Measurements from ENCODE around the gene UBASH3A. TPM values are rescaled to one million over a fixed set of nuclear protein-coding genes. Genes with fewer than 3 reads are reported as not detected.

UBASH3A gene
- total and polyA plus RNA-seq, 4 donors: 0.10 to 1.4 (median 0.75) TPM; not detected in 1

DNA sequence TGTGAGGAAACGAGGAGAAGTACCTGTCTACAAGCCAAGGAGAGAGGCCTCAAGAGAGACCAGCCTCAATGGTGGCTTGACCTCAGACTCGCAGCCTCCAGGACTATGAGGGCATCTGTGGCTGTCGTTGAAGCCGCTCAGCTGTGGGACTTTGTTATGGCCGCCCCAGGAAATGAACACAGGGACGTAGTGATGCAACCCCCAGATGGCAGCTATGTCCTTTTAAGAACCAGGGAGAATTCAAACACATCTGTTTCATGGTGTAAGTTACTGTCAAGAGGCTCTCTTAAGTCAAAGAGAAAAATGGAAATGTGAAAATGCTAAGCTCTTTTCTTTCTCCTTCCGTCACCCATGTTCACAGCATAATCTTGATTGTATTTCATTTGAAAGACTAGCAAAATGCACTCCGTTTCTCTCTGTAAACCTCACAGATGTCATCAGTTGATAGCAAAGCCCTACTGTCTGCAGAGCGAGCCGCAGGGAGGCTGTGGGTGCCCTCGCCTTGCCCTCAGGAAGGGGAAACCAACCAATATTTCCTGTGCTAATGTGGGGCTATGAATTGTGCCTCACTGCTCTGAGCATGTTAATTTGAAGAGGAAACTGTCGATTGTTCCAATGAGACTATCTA lies 21.3 kb downstream of the UBASH3A start:
- Histone ChIP-seq H3K36me3 (ENCODE audit: control insufficient read depth in 1 of 2, insufficient read depth in 2 of 2, low read length in 1 of 2) (no peaks in the 10 kb centered on the region), H3K27me3 (ENCODE audit: control insufficient read depth in 1 of 2, insufficient read depth in 2 of 2, low read length in 1 of 2) (no peaks in the 10 kb centered on the region), H3K4me3 (ENCODE audit: low read length in 2 of 2) (no peak overlapping the region), H3K9me3 (ENCODE audit: control insufficient read depth, low read length) (peaks cover 4% of the 10 kb centered on the region), H3K27ac (ENCODE audit: low read depth in 1 of 2, low read length in 2 of 2) (no peak overlapping the region), H3K4me1 (ENCODE audit: control insufficient read depth in 1 of 2, insufficient read depth in 2 of 2, low read length in 2 of 2) (no peaks in the 10 kb centered on the region)
- ATAC-seq (ENCODE audit: low FRiP score) (no peak), DNase-seq (no peak)
- intact Hi-C loops (cut with DNase I): no loop called here
- 62 to 67% methylated on average over 12 of the region's 12 CpGs for WGBS, 2 donors

DNA sequence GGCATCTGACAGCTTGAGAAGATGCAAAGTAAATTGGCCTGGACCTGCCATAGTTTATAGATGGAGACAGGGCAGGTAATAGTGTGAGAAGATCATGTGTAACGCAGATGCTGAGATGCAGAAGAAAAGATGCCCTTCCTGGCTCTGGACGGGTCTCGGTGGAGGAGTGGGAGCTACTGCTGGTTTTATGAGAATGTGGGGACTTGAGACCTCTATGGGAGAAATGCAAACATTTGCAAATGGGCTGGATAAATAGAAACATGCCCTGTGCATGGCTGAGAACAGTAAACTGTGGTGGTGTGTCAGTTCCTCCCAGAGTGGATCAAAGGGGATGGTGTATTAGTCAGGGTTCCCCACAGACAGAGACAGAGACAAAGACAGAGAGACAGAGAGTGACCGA lies 21.9 kb downstream of the UBASH3A start:
- intact Hi-C loops (cut with DNase I): no loop called here
- Histone ChIP-seq H3K9me3 (ENCODE audit: control insufficient read depth, low read length) (peaks cover 4% of the 10 kb centered on the region), H3K27me3 (ENCODE audit: control insufficient read depth in 1 of 2, insufficient read depth in 2 of 2, low read length in 1 of 2) (no peaks in the 10 kb centered on the region), H3K4me3 (ENCODE audit: low read length in 2 of 2) (no peak overlapping the region), H3K36me3 (ENCODE audit: control insufficient read depth in 1 of 2, insufficient read depth in 2 of 2, low read length in 1 of 2) (no peaks in the 10 kb centered on the region), H3K27ac (ENCODE audit: low read depth in 1 of 2, low read length in 2 of 2) (no peak overlapping the region), H3K4me1 (ENCODE audit: control insufficient read depth in 1 of 2, insufficient read depth in 2 of 2, low read length in 2 of 2) (no peaks in the 10 kb centered on the region)
- DNase-seq: no peak
- no peak for ATAC-seq (ENCODE audit: low FRiP score)
- 69 to 71% methylated on average over 4 of the region's 4 CpGs for WGBS, 2 donors

DNA sequence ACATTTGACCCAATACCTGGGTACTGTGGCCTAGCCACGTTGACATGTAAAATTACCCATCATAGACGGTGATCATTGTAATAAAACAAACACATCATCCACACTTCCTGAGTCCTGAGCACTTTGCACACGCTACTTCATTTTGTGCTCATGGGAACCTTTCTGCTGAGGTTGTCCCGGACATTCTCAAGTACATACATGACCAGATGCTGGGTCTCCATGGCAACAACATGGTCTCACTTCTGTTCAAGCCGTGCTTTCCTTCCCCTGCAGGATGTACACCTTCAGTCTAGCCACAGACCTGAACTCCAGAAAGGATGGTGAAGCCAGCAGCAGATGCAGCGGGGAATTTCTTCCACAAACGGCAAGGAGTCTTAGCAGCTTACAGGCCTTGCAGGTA lies 22.7 kb downstream of the UBASH3A start:
- Histone ChIP-seq H3K27ac (ENCODE audit: low read depth in 1 of 2, low read length in 2 of 2) (no peak overlapping the region), H3K36me3 (ENCODE audit: control insufficient read depth in 1 of 2, insufficient read depth in 2 of 2, low read length in 1 of 2) (no peaks in the 10 kb centered on the region), H3K9me3 (ENCODE audit: control insufficient read depth, low read length) (peaks cover 1% of the 10 kb centered on the region), H3K4me3 (ENCODE audit: low read length in 2 of 2) (no peak overlapping the region), H3K4me1 (ENCODE audit: control insufficient read depth in 1 of 2, insufficient read depth in 2 of 2, low read length in 2 of 2) (no peaks in the 10 kb centered on the region), H3K27me3 (ENCODE audit: control insufficient read depth in 1 of 2, insufficient read depth in 2 of 2, low read length in 1 of 2) (no peaks in the 10 kb centered on the region)
- whole genome bisulfite sequencing, 2 donors: 69 to 73% methylated on average over 7 of the region's 7 CpGs
- no peak for DNase-seq
- ATAC-seq (ENCODE audit: low FRiP score): no peak
- intact Hi-C loops (cut with DNase I): no loop called here

DNA sequence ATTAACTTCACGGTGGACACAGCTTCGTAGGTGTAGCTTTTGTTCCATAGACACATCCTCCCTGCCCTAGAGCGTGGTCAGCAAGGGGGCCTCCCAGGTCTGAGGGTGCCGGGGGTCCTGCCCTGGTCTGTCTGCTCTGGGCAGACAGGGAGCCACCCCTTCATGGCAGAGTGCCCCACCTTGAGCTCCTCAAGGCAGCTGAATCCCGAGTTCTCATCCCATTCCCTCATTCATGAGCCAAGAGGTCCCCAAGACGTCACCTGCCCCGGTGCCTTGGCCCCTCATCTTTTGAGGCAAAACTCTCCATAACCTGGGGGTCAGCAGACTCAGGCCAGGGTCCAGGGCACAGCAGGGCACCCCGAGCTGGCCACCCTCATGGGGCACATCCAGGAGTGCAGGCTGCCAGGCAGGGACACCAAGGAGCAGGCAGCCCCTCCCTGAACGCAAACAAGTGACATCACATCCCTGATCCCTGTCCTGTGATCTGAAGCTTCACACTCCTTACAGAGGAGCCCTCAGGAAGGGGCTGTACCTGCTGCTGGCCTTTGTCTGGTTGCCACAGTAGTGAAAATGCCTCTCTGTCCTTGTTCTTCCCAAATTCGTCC lies 23.3 kb downstream of the UBASH3A start:
- WGBS, 2 donors: 80 to 81% methylated on average over 10 of the region's 10 CpGs
- H3K4me1 ChIP-seq (ENCODE audit: control insufficient read depth in 1 of 2, insufficient read depth in 2 of 2, low read length in 2 of 2): no peaks in the 10 kb centered on the region
- DNase-seq: no peak
- peaks cover 3% of the 10 kb centered on the region for H3K9me3 ChIP-seq (ENCODE audit: control insufficient read depth, low read length)
- H3K27ac ChIP-seq (ENCODE audit: low read depth in 1 of 2, low read length in 2 of 2): no peak overlapping the region
- no peak overlapping the region for H3K4me3 ChIP-seq (ENCODE audit: low read length in 2 of 2)
- no peaks in the 10 kb centered on the region for H3K36me3 ChIP-seq (ENCODE audit: control insufficient read depth in 1 of 2, insufficient read depth in 2 of 2, low read length in 1 of 2)
- ATAC-seq (ENCODE audit: low FRiP score): no peak
- H3K27me3 ChIP-seq (ENCODE audit: control insufficient read depth in 1 of 2, insufficient read depth in 2 of 2, low read length in 1 of 2): no peaks in the 10 kb centered on the region
- intact Hi-C loops (cut with DNase I): no loop called here

DNA sequence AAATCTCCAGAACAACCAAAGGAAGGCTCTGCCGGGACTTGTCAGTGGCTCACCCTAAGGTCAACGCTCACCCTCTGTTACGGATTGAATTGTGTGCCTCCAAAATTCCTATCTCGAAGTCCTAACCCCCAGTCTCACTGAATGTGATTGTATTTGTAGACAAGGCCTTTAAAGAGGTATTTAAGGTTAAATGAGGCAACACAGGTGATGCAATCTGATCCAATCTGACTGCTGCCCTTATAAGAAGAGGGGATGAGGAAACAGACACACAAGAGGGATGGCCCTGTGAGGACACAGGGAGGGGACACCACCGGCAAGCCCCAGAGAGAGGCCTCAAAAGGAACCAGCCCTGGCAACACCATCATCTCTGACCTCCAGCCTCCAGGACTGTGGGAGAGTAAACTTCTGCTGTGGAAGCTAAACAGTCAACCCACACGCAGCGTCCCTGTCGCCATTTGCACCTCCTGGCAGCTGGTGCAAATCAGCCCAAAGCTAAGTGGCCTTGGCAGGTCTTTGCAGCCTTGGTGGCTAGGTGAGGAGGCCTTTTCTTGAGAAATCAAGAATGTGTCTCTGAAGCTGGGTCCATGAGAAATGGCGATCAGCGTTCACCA lies 24.2 kb downstream of the UBASH3A start:
- peaks cover 4% of the 10 kb centered on the region for H3K9me3 ChIP-seq (ENCODE audit: control insufficient read depth, low read length)
- no peak overlapping the region for H3K27ac ChIP-seq (ENCODE audit: low read depth in 1 of 2, low read length in 2 of 2)
- no peaks in the 10 kb centered on the region for H3K27me3 ChIP-seq (ENCODE audit: control insufficient read depth in 1 of 2, insufficient read depth in 2 of 2, low read length in 1 of 2)
- ATAC-seq (ENCODE audit: low FRiP score): no peak
- no peak for DNase-seq
- H3K36me3 ChIP-seq (ENCODE audit: control insufficient read depth in 1 of 2, insufficient read depth in 2 of 2, low read length in 1 of 2): no peaks in the 10 kb centered on the region
- WGBS, 2 donors: 71 to 75% methylated on average over 10 of the region's 10 CpGs
- intact Hi-C loops (cut with DNase I): no loop called here
- no peak overlapping the region for H3K4me3 ChIP-seq (ENCODE audit: low read length in 2 of 2)
- no peaks in the 10 kb centered on the region for H3K4me1 ChIP-seq (ENCODE audit: control insufficient read depth in 1 of 2, insufficient read depth in 2 of 2, low read length in 2 of 2)

DNA sequence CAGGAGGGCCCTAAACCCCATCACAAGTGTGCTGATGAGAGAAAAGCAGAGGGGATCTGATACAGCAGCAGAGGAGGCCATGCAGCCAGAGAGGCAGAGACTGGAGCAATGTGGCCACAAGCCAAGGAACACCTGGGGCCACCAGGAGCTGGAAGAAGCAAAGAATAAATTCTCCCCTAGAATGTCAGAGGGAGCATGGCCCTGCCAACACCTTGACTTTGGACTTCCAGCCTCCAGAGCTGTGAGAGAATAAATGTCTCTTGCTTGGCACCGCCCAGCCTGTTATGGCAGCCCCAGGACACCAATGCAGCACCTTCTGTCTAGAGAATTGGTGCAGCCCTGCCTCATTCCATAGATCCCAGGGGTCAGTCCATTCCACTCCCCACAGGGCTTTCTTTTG lies 25.3 kb downstream of the UBASH3A start:
- no peak for DNase-seq
- H3K4me3 ChIP-seq (ENCODE audit: low read length in 2 of 2): no peak overlapping the region
- H3K27me3 ChIP-seq (ENCODE audit: control insufficient read depth in 1 of 2, insufficient read depth in 2 of 2, low read length in 1 of 2): no peaks in the 10 kb centered on the region
- intact Hi-C loops (cut with DNase I): no loop called here
- H3K9me3 ChIP-seq (ENCODE audit: control insufficient read depth, low read length): peaks cover 9% of the 10 kb centered on the region
- no peak overlapping the region for H3K27ac ChIP-seq (ENCODE audit: low read depth in 1 of 2, low read length in 2 of 2)
- H3K36me3 ChIP-seq (ENCODE audit: control insufficient read depth in 1 of 2, insufficient read depth in 2 of 2, low read length in 1 of 2): no peaks in the 10 kb centered on the region
- WGBS, 2 donors: 96 to 100% methylated on average over 1 of the region's 1 CpG
- no peaks in the 10 kb centered on the region for H3K4me1 ChIP-seq (ENCODE audit: control insufficient read depth in 1 of 2, insufficient read depth in 2 of 2, low read length in 2 of 2)
- no peak for ATAC-seq (ENCODE audit: low FRiP score)

DNA sequence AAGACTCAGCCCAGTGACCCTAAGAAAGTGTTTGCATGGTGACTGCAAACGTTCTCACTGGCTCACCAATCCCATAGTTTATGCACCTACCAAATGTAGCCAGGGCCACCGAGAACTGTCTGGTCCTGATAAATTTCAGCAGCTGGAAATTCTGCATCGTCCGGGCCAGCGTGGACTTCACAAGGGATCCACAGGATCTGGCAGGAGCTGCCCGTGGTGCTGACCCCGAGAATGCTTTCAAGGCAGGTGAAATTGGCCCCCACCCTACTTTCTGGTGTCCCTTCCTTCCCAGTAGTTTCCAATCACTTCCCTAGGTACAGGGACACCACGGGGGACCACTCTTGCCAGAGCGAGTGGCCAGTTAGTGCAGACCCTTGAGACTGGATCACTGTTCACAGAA lies 26.2 kb downstream of the UBASH3A start:
- ATAC-seq (ENCODE audit: low FRiP score): no peak
- Histone ChIP-seq H3K27me3 (ENCODE audit: control insufficient read depth in 1 of 2, insufficient read depth in 2 of 2, low read length in 1 of 2) (no peaks in the 10 kb centered on the region), H3K27ac (ENCODE audit: low read depth in 1 of 2, low read length in 2 of 2) (no peak overlapping the region), H3K4me3 (ENCODE audit: low read length in 2 of 2) (no peak overlapping the region), H3K36me3 (ENCODE audit: control insufficient read depth in 1 of 2, insufficient read depth in 2 of 2, low read length in 1 of 2) (no peaks in the 10 kb centered on the region), H3K9me3 (ENCODE audit: control insufficient read depth, low read length) (peaks cover 9% of the 10 kb centered on the region), H3K4me1 (ENCODE audit: control insufficient read depth in 1 of 2, insufficient read depth in 2 of 2, low read length in 2 of 2) (no peaks in the 10 kb centered on the region)
- DNase-seq: no peak
- WGBS, 2 donors: 23 to 28% methylated on average over 9 of the region's 9 CpGs
- intact Hi-C loops (cut with DNase I): no loop called here

DNA sequence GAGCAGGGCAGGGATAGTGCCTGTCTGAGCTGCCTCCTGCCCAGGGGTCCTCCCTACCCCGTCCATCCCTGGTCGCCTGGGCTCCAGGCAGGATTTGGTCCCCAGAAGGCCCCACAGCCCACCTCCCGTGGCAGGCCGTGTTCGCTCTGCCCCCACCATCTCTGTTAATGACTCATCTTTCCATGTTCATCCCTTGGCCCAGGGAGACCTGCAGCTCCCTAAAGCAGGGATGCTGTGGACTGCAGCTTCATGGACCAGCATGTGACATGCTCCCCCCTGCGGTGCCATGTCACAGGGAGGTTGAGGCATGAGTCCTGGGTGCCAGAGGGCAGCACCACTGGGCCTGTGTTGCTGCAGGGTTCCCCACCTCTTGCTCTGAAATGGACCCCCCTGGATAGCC lies 26.8 kb downstream of the UBASH3A start:
- intact Hi-C loops (cut with DNase I): no loop called here
- no peak overlapping the region for H3K4me3 ChIP-seq (ENCODE audit: low read length in 2 of 2)
- DNase-seq (no peak), ATAC-seq (ENCODE audit: low FRiP score) (no peak)
- no peaks in the 10 kb centered on the region for H3K4me1 ChIP-seq (ENCODE audit: control insufficient read depth in 1 of 2, insufficient read depth in 2 of 2, low read length in 2 of 2)
- no peaks in the 10 kb centered on the region for H3K36me3 ChIP-seq (ENCODE audit: control insufficient read depth in 1 of 2, insufficient read depth in 2 of 2, low read length in 1 of 2)
- WGBS, 2 donors: 81 to 85% methylated on average over 6 of the region's 6 CpGs
- no peak overlapping the region for H3K27ac ChIP-seq (ENCODE audit: low read depth in 1 of 2, low read length in 2 of 2)
- H3K9me3 ChIP-seq (ENCODE audit: control insufficient read depth, low read length): peaks cover 9% of the 10 kb centered on the region
- no peaks in the 10 kb centered on the region for H3K27me3 ChIP-seq (ENCODE audit: control insufficient read depth in 1 of 2, insufficient read depth in 2 of 2, low read length in 1 of 2)

DNA sequence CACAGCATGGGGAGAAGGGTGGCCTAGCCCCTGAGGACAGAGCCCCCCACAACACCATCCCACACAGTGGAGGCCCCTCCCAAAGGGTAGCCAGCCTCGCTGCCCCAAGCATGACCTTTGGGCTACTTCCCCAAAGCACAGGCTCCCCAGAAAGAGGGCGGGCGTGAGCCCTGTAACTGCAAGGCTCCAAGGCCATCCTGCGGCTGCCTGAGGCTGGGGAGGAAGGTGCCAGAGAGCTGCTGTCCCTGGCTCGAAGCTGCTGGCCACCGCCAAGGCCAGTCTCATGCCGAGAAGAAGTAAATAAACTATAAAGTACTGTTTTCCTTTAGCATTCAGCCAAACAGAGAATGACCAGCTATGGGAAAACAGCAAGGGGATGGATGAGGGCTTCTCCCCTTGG lies 27.5 kb downstream of the UBASH3A start:
- no peak overlapping the region for H3K27ac ChIP-seq (ENCODE audit: low read depth in 1 of 2, low read length in 2 of 2)
- no peak overlapping the region for H3K4me3 ChIP-seq (ENCODE audit: low read length in 2 of 2)
- ATAC-seq (ENCODE audit: low FRiP score) (no peak), DNase-seq (no peak)
- H3K9me3 ChIP-seq (ENCODE audit: control insufficient read depth, low read length): peaks cover 9% of the 10 kb centered on the region
- H3K4me1 ChIP-seq (ENCODE audit: control insufficient read depth in 1 of 2, insufficient read depth in 2 of 2, low read length in 2 of 2): no peaks in the 10 kb centered on the region
- no peaks in the 10 kb centered on the region for H3K27me3 ChIP-seq (ENCODE audit: control insufficient read depth in 1 of 2, insufficient read depth in 2 of 2, low read length in 1 of 2)
- no peaks in the 10 kb centered on the region for H3K36me3 ChIP-seq (ENCODE audit: control insufficient read depth in 1 of 2, insufficient read depth in 2 of 2, low read length in 1 of 2)
- intact Hi-C loops (cut with DNase I): no loop called here
- 70% methylated on average over 7 of the region's 7 CpGs for WGBS, 2 donors
